IPS DF 4.7 (cell line): ENCODE measurements around the gene INCENP.
"Not testable (repeated sequence)": the region's sequence is repeated elsewhere in the genome, so short reads cannot be mapped to it uniquely, and the experiment has no call there.

ENCODE experiments used
- DNase-seq: peaks from one replicate; pipeline ENCODE4 v3.0.0-alpha.2; 2013; ENCODE audit warnings: low spot score; ENCODE audit errors: extremely low read depth

Gene INCENP

GRCh38 chr11:62123669-62124185 lies at the start of gene INCENP:
TSS of gene INCENP (plus strand) at chr11:62124011. CDS start at chr11:62128162, 4,151 bp downstream.
- peak; percentile 82 for DNase-seq

- no peak for DNase-seq
Measured at GRCh38 chr11:62075438-62075837, 48.4 kb upstream of the INCENP start.

GRCh38 chr11:62077132-62077531 lies 46.7 kb upstream of the INCENP start:
- DNase-seq = no peak

- DNase-seq = no peak
Measured at GRCh38 chr11:62081378-62082291, 42.2 kb upstream of the INCENP start.

DNA sequence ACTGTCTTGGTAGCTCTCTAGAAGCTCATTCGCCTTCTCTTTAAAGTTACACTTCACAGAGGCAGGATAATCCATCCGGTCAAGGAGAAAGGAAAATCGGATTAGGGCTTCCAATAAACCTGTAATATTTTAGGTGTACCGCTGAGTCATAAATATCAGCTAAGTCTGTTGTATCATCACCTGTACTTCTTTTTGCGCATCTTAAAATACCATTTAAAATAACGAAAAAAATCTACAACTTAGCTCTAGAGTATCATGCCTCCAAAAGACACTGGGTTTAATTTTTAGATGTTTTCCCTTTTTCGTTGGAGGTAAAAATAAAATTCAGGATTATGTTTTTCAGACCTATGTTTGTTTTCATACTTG lies 41.5 kb upstream of the INCENP start:
- no peak for DNase-seq

DNA sequence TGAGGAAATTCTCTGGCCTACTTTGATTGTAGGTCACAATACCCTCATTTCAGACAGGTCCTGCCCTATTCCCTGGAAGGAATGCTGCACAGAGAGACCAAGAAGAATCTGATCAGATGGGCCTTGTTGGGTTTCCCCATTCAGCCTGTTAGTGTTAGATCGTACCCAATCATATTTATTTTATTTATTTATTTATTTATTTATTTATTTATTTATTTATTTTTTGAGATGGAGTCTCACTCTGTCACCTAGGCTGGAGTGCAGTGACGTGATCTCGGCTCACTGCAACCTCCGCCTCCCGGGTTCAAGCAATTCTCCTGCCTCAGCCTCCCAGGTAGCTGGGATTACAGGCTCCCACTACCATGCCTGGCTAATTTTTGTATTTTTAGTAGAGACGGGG lies 39.0 kb upstream of the INCENP start:
- DNase-seq = not testable (repeated sequence)

DNA sequence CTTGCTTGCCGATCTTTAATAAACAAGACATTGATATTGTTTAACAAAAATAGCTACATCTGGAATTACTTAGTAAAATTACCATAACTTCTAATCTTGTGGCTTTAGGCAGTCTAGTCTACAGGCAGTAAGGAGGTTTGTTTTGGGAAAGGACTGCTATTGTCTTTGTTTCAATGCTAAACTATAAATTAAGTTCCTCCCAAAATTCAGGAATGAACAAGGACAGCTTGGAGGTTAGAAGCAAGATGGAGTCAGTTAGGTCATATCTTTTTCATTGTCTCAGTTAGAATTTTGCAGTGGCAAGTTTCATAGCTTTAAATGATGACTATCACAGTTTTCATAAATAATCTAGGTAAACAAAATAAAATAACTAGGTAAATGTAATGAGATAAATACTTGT lies 36.1 kb upstream of the INCENP start:
- no peak for DNase-seq

DNA sequence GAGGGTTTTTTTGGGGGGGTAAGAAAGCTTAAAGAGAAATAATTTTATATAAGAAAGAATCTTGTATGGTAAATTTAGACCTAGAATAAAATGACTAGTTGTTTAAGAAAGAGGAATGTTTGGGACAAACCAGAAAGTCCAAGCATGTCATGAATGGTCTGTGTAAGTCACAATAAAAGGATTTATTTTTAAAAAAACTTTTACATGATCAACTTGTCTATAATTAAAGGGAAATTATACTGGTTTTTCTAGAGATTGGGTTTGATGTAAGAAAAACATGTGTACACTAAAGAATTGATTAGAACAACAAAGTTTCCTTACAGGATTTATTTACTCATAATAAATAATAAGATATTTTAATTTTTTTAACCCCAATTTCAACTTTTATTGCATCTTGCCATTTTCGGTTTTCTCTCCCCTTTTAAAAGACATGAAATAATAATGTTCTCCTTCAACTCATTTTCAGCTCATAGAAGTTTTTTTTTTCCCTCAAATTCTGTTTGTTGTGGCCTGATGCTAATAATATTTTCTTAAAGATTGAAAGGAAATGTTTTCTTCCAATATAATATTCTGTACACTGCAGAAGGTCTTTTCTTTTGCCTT lies 35.4 kb upstream of the INCENP start:
- no peak for DNase-seq

- DNase-seq = no peak
Measured at GRCh38 chr11:62103141-62103540, 20.7 kb upstream of the INCENP start.

DNA sequence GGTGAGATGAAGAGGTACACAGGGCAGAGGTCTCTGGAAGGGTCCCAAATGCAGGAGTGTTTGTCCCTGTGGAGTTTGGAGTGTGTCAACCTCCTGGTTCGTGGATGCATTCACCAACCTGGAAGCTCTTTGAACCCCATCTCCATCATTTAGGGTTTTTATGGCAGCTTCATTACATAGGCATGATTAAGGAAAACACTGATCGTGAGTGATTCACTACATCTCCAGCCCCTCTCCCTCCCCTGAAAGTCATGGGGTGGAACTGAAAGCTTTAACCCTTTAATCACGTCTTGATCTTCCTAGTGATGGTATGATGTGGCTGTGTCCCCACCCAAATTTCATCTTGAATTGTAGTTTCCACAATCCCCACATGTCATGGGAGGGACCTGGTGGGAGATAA lies 19.8 kb upstream of the INCENP start:
- DNase-seq = no peak

DNA sequence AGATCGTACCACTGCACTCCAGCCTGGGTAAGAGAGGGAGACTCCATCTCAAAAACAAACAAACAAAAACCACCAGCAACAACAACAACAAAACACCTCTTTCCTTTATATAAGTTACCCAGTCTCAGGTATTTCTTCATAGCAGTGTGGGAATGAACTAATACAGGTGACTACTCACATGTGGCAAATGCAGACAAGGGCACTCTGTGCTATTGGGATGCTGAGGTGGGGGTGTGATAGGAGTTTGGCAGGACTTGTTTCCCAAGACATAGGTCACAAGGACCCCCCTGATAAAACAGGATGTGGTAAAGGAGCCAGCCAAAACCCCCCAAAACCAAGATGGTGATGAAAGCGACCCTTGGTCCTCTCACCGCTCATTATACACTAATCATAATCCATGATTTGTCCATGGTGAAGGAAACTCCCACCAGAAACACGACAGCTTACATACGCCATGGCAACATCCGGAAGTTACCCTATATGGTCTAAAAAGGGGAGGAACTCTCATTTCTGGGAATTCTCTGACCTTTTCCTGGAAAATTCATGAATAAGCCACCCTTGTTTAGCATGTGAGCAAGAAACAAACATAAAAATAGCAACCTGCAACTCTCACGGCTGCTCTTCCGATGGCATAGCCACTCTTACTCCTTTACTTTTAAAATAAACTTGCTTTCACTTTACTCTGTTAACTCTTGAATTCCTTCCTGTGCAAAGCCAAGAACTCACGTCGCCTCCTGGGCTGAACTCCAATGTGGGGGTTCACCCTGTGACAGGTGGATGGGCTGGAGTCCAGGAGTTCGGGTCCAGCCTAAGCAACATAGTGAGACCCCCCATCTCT lies 18.8 kb upstream of the INCENP start:
- no peak for DNase-seq

GRCh38 chr11:62105667-62106191 lies 18.1 kb upstream of the INCENP start:
- no peak for DNase-seq

GRCh38 chr11:62108017-62108750 lies 15.6 kb upstream of the INCENP start:
- DNase-seq = no peak

GRCh38 chr11:62108971-62109404 lies 14.8 kb upstream of the INCENP start:
- DNase-seq = no peak

DNA sequence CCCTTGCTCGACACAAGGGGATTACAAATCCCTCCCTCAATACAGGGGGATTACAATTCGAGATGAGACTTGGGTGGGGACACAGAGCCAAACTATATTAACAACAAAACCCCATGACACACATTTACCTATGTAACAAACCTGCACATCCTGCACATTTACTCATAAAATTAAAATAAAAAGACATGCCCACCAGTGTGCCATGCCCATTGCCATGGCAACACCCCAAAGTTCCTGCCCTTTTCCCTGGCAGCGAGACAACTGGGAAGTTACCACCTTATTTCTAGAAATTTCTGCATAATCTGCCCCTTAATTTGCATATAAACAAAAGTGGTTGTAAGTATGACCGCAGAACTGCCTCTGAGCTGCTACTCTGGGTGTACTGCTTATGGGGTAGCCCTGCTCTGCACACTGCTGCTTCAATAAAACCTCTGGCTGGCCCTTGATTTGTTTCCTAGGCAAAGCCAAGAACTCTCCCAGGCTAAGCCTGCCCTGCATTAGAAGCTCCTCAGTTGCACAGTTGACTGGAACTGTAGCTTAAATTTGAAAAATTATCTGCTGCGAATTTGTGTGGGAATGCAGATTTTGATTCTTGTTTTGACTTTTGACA lies 8.6 kb upstream of the INCENP start:
- no peak for DNase-seq

GRCh38 chr11:62116451-62116850 lies 7.4 kb upstream of the INCENP start:
- no peak for DNase-seq

- DNase-seq = no peak
Measured at GRCh38 chr11:62119569-62119968, 4.2 kb upstream of the INCENP start.

DNA sequence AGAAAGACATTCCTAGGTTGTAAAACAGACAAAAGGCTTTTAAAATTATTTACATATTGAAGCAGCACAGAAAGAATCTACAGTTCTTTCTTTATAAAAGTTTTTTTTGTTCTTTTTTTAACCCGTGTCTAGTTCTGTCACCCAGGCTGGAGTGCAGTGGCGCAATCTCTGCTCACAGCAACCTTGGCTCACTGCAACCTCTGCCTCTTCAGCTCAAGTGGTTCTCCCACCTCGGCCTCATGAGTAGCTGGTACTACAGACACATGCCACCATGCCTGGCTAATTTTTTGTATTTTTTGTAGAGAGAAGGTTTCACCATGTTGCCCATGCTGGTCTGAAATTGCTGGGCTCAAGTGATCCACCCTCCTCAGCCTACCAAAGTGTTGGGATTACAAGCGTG lies 3.8 kb upstream of the INCENP start:
- DNase-seq = no peak

DNA sequence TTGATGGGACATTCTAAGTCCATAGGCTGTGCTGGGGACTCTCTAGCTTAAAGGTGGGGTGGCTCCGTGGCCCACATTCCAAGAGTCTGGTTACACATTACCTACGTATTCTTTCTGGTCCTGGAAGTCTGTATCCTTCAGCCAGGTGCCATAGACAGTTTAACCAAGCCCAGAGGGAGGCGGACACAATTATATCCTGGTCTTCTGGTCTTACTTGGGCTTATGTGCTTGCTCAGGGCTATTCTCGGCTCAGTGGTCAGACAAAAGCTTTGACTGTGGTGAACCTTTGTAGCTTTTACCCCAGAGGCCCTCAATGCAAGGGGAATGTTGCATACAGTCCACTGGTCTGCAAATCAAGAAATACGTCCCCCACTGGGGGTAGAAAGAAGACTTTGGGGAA lies 3.4 kb upstream of the INCENP start:
- DNase-seq = no peak

DNA sequence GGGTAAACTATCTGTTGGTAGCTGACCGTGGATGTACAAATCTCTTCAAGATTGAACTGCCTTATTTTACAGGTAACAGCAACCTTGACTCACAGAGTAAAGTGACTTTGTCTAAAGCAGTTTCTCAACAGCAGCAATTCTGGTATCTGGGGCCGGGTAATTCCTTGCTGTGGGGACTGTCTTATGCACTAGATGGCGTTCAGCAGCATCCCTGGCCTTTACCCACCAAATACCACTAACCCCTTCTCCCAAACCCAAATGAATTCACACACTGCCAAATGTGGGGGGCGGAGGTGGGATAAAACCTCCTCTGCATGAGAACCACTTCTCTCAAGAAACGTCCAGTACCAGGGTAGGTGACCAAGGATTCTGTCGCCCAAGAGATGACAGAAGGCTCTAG lies 1.7 kb upstream of the INCENP start:
- DNase-seq = no peak
